Transverse colon (tissue), 4 donors: ENCODE measurements around the gene MAGI1. TPM values are rescaled to one million over a fixed set of nuclear protein-coding genes. Genes with fewer than 3 reads are reported as not detected.

ENCODE experiments used
- DNase-seq: peaks from one replicate; pipeline ENCODE4 v3.0.0-alpha.2; 2019
- H3K27ac ChIP-seq, 4 donors: fragments of 200-600 bp; sonication (generic); 2 replicates each; pipeline ENCODE4 v1.5.1; 2016 to 2018; ENCODE audit warnings: inconsistent platforms in 4 of 4
- H3K27me3 ChIP-seq: fragments of 200-600 bp; sonication (generic); 2 replicates; pipeline ENCODE4 v1.5.1; 2017; ENCODE audit warnings: inconsistent platforms
- H3K36me3 ChIP-seq, 4 donors: fragments of 200-600 bp; sonication (generic); 2 replicates each; pipeline ENCODE4 v1.5.1; 2017 to 2019; ENCODE audit warnings: inconsistent platforms in 4 of 4
- H3K4me1 ChIP-seq, 4 donors: fragments of 200-600 bp; sonication (generic); 2 replicates each; pipeline ENCODE4 v1.5.1; 2017 to 2020; ENCODE audit warnings: inconsistent platforms in 4 of 4
- H3K4me3 ChIP-seq, 4 donors: fragments of 200-600 bp; sonication (generic); 1 replicate in 1 of 4; 2 replicates in 3 of 4; pipeline versions ENCODE4 v1.5.1 to v1.6.1; 2017 to 2019; ENCODE audit warnings: inconsistent platforms in 4 of 4
- H3K9me3 ChIP-seq, 2 donors: fragments of 200-600 bp; sonication (generic); 2 replicates each; pipeline ENCODE4 v1.5.1; 2017 to 2019; ENCODE audit warnings: inconsistent platforms in 2 of 2
- EP300 ChIP-seq: sonication (generic); formaldehyde crosslinking; IDR thresholded peaks from one replicate; pipeline ENCODE4 v1.6.1; 2017; ENCODE audit warnings: antibody characterized with exemption, low read depth
- POLR2A ChIP-seq: fragments of 450-650 bp; IDR thresholded peaks from one replicate; pipeline ENCODE4 v1.6.1; 2016; ENCODE audit warnings: antibody characterized with exemption, mild to moderate bottlenecking, moderate library complexity
- POLR2AphosphoS5 ChIP-seq, 3 donors: sonication (generic); formaldehyde crosslinking; IDR thresholded peaks; one replicate each; pipeline ENCODE4 v1.6.1; 2016; ENCODE audit warnings: antibody characterized with exemption in 3 of 3
- WGBS, 2 donors: methylation state at CpG; one replicate each; pipeline ENCODE4 v1.1.5; 2018; ENCODE audit warnings: low coverage in 1 of 2; 5-methylcytosine and 5-hydroxymethylcytosine counted together
- in situ Hi-C, 4 donors: fragments of 200-750 bp; cut with MboI; loops; one replicate each; pipeline versions ENCODE4 v1.15.0 to v1.15.1; 2017; ENCODE audit warnings: low sequenced_read_pairs in 3 of 4, low pct_ligation_motif_present in 1 of 4, low pct_unique_long_range_greater_than_20kb in 1 of 4
- intact Hi-C: fragments of 100-400 bp; cut with DNase I; formaldehyde crosslinking; loops from one replicate; pipeline ENCODE4 v1.15.1; 2023; ENCODE audit warnings: low total_unique reads
- total RNA-seq, 4 donors: library from RNA; depleted of rRNA; stranded (reverse); fragments of >200 nt; gene quantifications; one replicate each; pipeline ENCODE4 v1.1.0, GENCODE V29; 2016
- TF ChIP-seq, protein P1 (sequence below), 5 experiments: fragments of 200-600 bp in 3 of 5; fragments of 450-650 bp in 2 of 5; sonication (generic) in 3 of 5; IDR thresholded peaks; 1 replicate in 2 of 5; 2 replicates in 3 of 5; pipeline ENCODE4 v1.5.1; 2016 to 2017; ENCODE audit warnings: antibody characterized with exemption in 5 of 5, inconsistent platforms in 3 of 5, mild to moderate bottlenecking in 2 of 5, moderate library complexity in 1 of 5

The MAGI1 gene
- total RNA-seq, 4 donors from 2014 or later: 50.8 to 190 (median 67.4) TPM

DNA sequence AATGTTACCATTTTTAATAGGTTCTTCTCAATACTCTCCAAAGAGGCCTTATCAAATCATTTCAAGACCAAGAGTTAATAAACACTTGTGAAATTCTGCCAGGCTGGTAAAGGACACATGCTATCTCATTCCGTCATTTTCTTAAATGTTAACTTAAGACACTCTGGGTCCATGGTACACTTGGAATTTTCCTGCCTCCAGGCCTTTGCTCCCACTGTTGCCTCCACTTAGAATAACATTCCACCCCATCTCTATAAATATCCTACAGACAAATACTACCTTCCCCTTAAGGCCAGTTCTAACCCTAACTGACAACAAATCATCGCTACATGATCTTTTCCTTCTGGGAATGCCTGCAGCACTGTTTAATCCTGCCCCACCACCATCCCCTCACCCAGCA, 24.1 kb downstream of the MAGI1 start:
- DNase-seq: no peak
- Histone ChIP-seq H3K36me3 (no peaks in the 10 kb centered on the region), H3K9me3 (no peaks in the 10 kb centered on the region), H3K4me3 (no peak overlapping the region), H3K27me3 (no peaks in the 10 kb centered on the region), H3K4me1 (peaks cover 0 to 4% (median 2%) of the 10 kb centered on the region in 4 donors), H3K27ac (no peak overlapping the region)
- in situ Hi-C loops (no loop called here), intact Hi-C loops (no loop called here)
- WGBS, 2 donors: 67 to 72% methylated on average over 1 to 2 of the region's 2 CpGs
- TF ChIP-seq POLR2A: no peak
- TF ChIP-seq, protein P1, sequence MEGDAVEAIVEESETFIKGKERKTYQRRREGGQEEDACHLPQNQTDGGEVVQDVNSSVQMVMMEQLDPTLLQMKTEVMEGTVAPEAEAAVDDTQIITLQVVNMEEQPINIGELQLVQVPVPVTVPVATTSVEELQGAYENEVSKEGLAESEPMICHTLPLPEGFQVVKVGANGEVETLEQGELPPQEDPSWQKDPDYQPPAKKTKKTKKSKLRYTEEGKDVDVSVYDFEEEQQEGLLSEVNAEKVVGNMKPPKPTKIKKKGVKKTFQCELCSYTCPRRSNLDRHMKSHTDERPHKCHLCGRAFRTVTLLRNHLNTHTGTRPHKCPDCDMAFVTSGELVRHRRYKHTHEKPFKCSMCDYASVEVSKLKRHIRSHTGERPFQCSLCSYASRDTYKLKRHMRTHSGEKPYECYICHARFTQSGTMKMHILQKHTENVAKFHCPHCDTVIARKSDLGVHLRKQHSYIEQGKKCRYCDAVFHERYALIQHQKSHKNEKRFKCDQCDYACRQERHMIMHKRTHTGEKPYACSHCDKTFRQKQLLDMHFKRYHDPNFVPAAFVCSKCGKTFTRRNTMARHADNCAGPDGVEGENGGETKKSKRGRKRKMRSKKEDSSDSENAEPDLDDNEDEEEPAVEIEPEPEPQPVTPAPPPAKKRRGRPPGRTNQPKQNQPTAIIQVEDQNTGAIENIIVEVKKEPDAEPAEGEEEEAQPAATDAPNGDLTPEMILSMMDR (IDR thresholded peaks at IDR 0.05): no peak
- TF ChIP-seq POLR2AphosphoS5 (IDR thresholded peaks at IDR 0.05): no peak
- TF ChIP-seq EP300: no peak

DNA sequence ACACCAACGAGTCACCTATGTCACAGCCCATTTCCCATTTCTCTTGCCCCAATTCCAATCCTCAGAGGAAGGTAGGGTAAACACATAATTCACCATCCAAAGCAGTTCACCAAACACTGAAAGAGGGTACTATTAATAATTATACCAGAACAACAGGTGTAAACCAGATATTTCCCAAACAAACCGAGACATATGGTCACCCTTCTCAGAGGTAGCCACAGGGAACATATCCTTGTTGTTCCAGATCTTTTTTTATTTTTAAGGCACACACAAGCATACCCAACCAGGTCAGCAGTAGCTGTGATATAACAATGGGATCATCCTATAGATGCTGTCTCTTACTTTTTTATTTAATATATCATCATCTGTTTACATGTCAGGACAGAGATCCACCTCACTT, 24.7 kb downstream of the MAGI1 start:
- no peak overlapping the region for H3K27ac ChIP-seq
- in situ Hi-C loops (no loop called here), intact Hi-C loops (no loop called here)
- no peaks in the 10 kb centered on the region for H3K9me3 ChIP-seq
- H3K4me1 ChIP-seq: peaks cover 0 to 4% (median 2%) of the 10 kb centered on the region in 4 donors
- no peak overlapping the region for H3K4me3 ChIP-seq
- no peaks in the 10 kb centered on the region for H3K27me3 ChIP-seq
- no peak for DNase-seq
- TF ChIP-seq, protein P1 (IDR thresholded peaks at IDR 0.05): no peak
- no peak for TF ChIP-seq POLR2A
- no peak for TF ChIP-seq EP300
- no peak for TF ChIP-seq POLR2AphosphoS5 (IDR thresholded peaks at IDR 0.05)
- WGBS, 2 donors: 83 to 91% methylated on average over 2 of the region's 2 CpGs
- H3K36me3 ChIP-seq: no peaks in the 10 kb centered on the region

DNA sequence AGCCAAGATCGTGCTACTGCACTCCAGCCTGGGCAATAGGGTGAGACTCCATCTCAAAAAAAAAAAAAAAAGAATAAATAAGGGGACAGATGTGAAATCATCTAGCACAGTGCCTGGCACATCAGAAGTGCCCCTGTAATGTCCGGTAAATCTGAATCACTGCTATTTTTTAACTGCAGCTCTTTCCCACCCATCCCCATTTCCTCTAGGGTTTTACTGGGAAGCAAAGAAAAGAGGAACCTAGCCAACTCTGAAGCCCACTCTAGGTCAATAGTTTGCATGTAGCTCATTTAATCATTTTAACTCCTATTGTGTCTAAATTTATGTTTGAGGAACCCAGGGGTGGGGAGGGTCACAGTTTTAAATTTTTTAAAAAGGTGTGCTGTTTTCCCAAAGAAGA, 26.0 kb downstream of the MAGI1 start:
- no peak for DNase-seq
- WGBS, 2 donors: 81% methylated on average over 2 of the region's 2 CpGs; no CpG with 5 or more reads in 1 of the 2 donors
- intact Hi-C loops (no loop called here), in situ Hi-C loops (no loop called here)
- Histone ChIP-seq H3K4me3 (no peak overlapping the region), H3K9me3 (no peaks in the 10 kb centered on the region), H3K27ac (no peak overlapping the region), H3K4me1 (peaks cover 0 to 4% (median 2%) of the 10 kb centered on the region in 4 donors), H3K36me3 (no peaks in the 10 kb centered on the region), H3K27me3 (no peaks in the 10 kb centered on the region)
- TF ChIP-seq, protein P1 (IDR thresholded peaks at IDR 0.05): no peak
- no peak for TF ChIP-seq POLR2AphosphoS5 (IDR thresholded peaks at IDR 0.05)
- TF ChIP-seq POLR2A: no peak
- no peak for TF ChIP-seq EP300

DNA sequence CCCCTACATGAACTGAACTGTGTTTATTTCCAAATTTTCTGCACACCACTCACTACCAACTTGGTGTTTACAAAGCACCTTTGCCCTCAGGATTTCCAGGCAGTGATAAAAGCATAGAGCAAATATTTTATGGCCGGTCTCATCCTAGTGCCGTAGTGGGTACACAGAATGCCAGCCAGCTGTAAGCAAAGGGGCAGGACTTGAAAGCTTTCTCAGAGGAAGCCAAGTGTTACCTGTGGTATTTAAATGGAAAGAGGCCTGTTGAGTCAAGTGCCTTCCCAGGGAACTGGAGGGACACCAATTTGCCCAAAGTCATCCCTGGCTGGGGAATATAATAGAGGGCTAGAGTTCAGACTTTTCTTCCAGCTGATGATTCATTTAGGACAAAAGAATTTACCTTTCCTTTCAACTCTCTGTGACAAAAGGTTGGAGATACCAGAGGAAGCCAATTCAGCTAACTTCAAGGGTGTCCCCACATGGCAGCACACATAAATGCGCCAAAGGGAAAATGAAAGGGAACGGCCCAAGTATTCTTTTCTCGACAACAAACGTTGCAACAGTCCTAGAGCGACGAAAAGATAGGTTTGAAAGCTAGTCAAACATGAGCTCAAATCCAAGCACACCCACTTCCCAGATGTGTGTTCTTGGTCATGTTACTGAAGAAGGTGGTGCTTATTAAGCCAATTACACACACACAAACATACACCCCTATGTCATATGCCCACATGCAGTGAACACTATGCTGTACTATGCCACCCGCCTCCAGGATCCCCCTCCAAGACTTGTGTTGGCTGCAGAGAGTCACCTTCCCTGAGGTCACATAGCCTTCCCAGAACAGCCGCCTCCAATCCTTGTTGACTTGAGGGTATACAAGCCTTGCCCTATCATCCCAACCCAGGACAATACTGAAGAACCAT, 27.7 kb downstream of the MAGI1 start:
- H3K27me3 ChIP-seq: no peaks in the 10 kb centered on the region
- intact Hi-C loops (no loop called here), in situ Hi-C loops (no loop called here)
- WGBS, 2 donors: 84% methylated on average over 7 to 10 of the region's 10 CpGs
- peaks cover 0 to 4% (median 2%) of the 10 kb centered on the region in 4 donors for H3K4me1 ChIP-seq
- H3K9me3 ChIP-seq: no peaks in the 10 kb centered on the region
- H3K27ac ChIP-seq: no peak overlapping the region
- no peaks in the 10 kb centered on the region for H3K36me3 ChIP-seq
- no peak overlapping the region for H3K4me3 ChIP-seq
- DNase-seq: no peak
- no peak for TF ChIP-seq POLR2A
- TF ChIP-seq, protein P1 (IDR thresholded peaks at IDR 0.05): no peak
- TF ChIP-seq EP300: no peak
- no peak for TF ChIP-seq POLR2AphosphoS5 (IDR thresholded peaks at IDR 0.05)
